M059J (cell line): ENCODE data around the gene LPCAT1. TPM values are rescaled to one million over a fixed set of nuclear protein-coding genes. Genes with fewer than 3 reads are reported as not detected.
"Not testable (repeated sequence)": the region's sequence is repeated elsewhere in the genome, so short reads cannot be mapped to it uniquely, and the experiment has no call there.

Experiments used
- DNase-seq: peaks from one replicate; pipeline ENCODE4 v3.0.0-alpha.2; 2012; ENCODE audit warnings: low read depth
- total RNA-seq: library from RNA; depleted of rRNA; stranded (reverse); fragments of >200 nt; shearing (Covaris generic); gene quantifications from 2 replicates; pipeline ENCODE4 v1.2.3, GENCODE V29; 2014; rRNA removed

Gene LPCAT1, protein sequence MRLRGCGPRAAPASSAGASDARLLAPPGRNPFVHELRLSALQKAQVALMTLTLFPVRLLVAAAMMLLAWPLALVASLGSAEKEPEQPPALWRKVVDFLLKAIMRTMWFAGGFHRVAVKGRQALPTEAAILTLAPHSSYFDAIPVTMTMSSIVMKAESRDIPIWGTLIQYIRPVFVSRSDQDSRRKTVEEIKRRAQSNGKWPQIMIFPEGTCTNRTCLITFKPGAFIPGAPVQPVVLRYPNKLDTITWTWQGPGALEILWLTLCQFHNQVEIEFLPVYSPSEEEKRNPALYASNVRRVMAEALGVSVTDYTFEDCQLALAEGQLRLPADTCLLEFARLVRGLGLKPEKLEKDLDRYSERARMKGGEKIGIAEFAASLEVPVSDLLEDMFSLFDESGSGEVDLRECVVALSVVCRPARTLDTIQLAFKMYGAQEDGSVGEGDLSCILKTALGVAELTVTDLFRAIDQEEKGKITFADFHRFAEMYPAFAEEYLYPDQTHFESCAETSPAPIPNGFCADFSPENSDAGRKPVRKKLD
- total RNA-seq = 41.1 and 41.2 TPM in 2 replicates

DNA sequence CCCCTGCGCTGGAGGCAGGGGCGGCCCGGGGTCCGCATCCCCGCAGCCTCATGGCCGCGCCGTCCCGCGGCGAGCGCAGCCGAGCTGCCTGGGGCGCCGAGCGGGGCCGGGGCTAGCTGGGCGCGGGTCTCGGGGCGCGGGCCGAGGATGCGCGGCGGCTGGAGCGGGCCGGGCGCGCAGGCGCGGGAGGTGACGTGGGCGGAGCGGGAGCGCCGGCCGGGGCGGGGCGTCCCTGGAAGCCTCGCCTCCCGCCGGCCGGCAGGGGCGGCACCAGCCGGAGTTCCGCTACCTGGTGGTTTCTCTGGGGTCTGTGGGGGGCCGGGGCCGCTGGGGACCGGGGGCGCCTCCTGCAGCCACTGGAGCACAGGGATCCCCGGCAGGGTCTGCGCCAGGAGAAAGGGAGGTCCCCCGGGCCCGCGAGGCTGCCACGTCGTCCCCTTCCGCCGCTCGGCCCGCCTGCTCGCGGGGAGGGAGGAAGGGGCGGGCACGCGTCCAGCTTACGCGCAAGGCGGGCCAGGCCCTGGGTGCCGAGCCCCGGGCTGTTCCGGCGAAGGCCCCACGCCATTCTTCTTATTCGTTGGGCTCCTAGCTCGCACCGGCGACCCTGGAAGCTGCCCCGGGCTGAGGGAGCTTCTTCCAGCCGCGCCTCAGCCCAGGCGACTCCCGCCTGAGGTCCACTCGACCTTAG, at the start of gene LPCAT1:
TSS of gene LPCAT1 (minus strand) at position 168 of the 688 bp plus-strand sequence. CDS start at position 52, 116 bp downstream.
- DNase-seq = peak; percentile 57

DNA sequence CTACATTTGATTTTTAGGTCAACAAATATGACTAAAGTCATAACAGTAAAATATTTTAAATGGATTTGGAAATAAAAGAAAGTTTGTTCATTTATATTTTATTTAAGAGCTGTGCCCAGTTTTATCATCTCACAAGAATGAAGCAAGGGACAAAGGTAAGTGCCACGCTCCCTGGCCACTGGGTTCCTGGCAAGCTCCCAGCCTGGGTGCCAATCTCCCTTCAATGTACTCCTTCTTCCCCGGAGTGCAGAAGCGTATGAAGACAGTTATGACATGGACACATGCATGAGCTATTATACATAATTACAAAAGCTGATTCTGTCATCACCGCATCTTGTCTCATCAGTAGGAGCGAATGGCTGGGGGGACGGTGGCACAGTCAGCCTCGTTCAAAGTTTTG, 48.1 kb upstream of the LPCAT1 start:
- not testable (repeated sequence) for DNase-seq

GRCh38 chr5:1570975-1571374, 47.2 kb upstream of the LPCAT1 start:
- no peak for DNase-seq

GRCh38 chr5:1568201-1568979, 44.6 kb upstream of the LPCAT1 start:
- DNase-seq = peak; percentile 95

- not testable (repeated sequence) for DNase-seq
Measured at GRCh38 chr5:1567527-1568200, 43.9 kb upstream of the LPCAT1 start.

GRCh38 chr5:1565737-1566734, 42.3 kb upstream of the LPCAT1 start:
- no peak for DNase-seq

- no peak for DNase-seq
Measured at GRCh38 chr5:1564824-1565736, 41.3 kb upstream of the LPCAT1 start.

GRCh38 chr5:1564182-1564748, 40.5 kb upstream of the LPCAT1 start:
- DNase-seq = peak; percentile 86

GRCh38 chr5:1563617-1564181, 39.9 kb upstream of the LPCAT1 start:
- no peak for DNase-seq

DNA sequence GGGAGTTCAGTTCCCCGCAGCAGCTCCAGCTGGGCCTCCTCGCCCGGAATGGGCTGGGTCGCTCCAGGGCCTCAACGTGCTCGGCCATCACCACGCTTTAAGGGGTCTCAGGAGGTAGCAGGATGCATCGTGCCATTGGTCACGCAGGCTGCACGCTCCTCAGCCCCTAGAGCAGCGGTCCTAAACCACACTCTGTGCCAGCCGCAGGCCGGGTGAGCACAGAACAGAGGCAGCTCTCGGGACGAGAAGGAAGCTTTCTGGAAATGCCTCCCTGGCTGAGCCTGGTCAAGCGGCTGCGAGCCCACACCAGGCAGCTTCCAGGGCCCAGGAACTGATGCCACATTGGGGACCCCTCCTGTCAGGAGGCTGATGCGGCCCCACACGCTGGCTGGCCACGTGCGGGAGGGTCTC, 39.3 kb upstream of the LPCAT1 start:
- no peak for DNase-seq

DNA sequence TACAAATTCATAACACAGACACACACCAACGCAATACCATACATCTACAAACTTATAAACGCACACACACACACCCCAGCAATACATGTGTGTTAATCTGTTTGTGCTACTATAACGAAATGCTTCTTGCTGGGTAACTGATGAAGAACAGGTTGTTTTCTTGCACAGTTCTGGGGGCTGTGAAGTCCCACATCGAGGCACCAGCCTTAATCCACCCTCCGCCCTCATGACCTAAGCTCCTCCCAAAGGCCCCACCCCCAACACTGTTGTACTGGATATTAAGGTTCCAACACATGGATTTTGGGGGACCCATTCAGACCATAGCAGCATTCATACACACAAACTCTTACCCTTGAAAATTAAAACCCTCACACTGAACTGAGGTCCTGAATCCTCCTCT, 38.8 kb upstream of the LPCAT1 start:
- no peak for DNase-seq

DNA sequence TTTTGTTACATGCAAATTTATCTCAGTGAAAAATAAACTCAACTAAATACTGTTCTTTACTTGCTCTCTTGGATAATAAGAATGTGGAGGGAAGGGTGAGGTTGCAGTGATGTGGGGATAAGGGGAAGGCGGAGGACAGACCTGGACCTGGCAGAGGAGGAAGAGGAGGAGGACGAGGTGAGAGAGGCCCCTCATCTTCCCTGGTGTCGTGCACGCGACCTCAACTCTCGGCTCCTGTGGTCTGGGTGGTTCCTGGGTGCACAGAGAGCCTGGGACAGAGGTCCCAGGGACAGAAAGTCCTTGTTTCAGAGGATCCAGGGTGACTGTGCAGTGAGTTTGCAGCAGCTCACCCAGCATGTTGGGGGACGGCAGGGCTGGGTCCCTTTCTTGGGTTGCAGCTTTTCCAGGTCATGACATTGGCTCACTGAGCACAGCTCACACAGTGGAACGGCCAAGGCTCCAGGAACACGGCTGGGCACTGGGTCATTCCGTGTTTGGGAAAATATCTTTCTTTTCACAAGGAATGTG, 37.7 kb upstream of the LPCAT1 start:
- no peak for DNase-seq

- not testable (repeated sequence) for DNase-seq
Measured at GRCh38 chr5:1560499-1560898, 36.7 kb upstream of the LPCAT1 start.

DNA sequence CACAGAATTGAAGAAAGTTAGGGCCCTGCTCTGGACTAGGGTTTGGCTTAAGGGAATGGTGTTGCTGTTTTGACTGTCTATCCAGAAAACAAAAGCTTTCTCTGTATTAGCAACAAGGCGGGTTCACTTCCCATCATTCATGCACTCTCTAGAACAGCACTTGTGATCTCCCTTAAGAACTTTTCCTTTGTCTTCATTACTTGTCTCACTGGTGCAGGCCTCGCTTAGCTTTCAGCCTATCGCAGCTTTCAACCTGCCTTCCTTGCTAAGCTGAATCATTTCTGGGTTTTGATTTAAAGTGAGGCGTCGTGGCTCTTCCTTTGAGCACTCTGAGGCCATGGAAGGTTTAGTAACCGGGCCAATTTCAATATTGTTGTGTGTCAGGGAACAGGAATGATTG, 35.2 kb upstream of the LPCAT1 start:
- DNase-seq = no peak

DNA sequence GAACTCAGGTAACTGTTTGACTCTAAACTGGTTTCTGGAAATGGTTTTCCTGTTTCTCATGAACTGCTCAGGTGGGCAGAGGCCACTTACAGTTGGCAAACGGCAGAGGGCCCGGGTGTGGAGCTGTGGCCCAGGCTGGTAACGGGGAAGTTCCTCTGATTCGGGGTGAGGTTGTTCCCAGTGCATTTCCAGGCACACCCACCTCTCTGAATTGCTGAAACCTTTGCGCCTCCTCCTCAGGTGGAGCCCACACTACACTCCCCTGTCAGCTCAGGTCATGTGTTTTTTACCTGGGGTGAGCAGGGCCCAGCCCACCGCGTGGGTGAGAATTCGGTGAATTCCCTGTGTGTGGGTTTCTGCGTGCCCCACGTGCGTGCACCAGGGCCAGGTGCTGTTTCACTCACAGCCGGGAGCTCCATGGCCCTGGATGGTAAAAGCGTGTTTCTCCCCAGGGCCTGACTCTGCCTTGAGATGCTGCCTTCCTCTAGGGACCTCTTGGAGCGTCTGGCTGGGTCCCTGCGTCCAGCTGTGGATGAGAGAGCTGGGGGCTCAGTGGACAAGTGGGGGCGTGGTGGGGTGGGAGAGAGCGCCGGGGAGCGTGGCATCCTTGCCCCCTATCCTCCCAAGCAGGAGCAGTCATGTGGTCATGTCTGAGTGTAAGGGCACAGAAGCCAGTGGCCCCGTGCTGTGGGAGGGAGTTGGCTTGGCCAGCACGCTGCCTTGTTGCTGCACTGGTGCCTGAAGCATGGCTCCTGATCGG, 33.5 kb upstream of the LPCAT1 start:
- DNase-seq = no peak

- no peak for DNase-seq
Measured at GRCh38 chr5:1555808-1556731, 32.3 kb upstream of the LPCAT1 start.
